T-helper 17 cell (primary cell): ENCODE results near the gene SPNS2. TPM values are rescaled to one million over a fixed set of nuclear protein-coding genes. Genes with fewer than 3 reads are reported as not detected.

Source experiments
- ATAC-seq: fragments of 150-1000 bp; cut with Tn5 transposase; 2 replicates; pipeline ENCODE4 v1.10.0; 2021; ENCODE audit warnings: mild to moderate bottlenecking, moderate library complexity
- DNase-seq, 3 donors: peaks; one replicate each; pipeline versions ENCODE4 v3.0.0 to v3.0.0-alpha.2; 2020 to 2021
- H3K9me3 ChIP-seq: one replicate; pipeline ENCODE4 v1.7.0; 2013; ENCODE audit warnings: low read length, mild to moderate bottlenecking; ENCODE audit not compliant: control insufficient read depth, poor library complexity, severe bottlenecking
- H3K27ac Mint-ChIP-seq: one replicate; pipeline ENCODE4 v1.8.0; 2022; ENCODE audit warnings: mild to moderate bottlenecking, moderate library complexity, mixed read lengths
- H3K27me3 Mint-ChIP-seq: one replicate; pipeline ENCODE4 v1.8.0; 2022; ENCODE audit warnings: mixed read lengths
- H3K36me3 Mint-ChIP-seq: one replicate; pipeline ENCODE4 v1.8.0; 2022; ENCODE audit warnings: low read depth, mixed read lengths
- H3K4me1 Mint-ChIP-seq: one replicate; pipeline ENCODE4 v1.8.0; 2022; ENCODE audit warnings: mild to moderate bottlenecking, mixed read lengths
- H3K4me3 Mint-ChIP-seq: one replicate; pipeline ENCODE4 v1.8.0; 2022; ENCODE audit warnings: mild to moderate bottlenecking, moderate library complexity, mixed read lengths
- total RNA-seq, 4 donors: library from RNA in 2 of 4; stranded (reverse) in 2 of 4; gene quantifications; one replicate each; pipeline ENCODE4 v1.2.3 and lab custom pipeline; 2022 to 2026

Gene SPNS2
- total RNA-seq, 2 donors from 2014 or later = 0.22 to 0.73 TPM

DNA sequence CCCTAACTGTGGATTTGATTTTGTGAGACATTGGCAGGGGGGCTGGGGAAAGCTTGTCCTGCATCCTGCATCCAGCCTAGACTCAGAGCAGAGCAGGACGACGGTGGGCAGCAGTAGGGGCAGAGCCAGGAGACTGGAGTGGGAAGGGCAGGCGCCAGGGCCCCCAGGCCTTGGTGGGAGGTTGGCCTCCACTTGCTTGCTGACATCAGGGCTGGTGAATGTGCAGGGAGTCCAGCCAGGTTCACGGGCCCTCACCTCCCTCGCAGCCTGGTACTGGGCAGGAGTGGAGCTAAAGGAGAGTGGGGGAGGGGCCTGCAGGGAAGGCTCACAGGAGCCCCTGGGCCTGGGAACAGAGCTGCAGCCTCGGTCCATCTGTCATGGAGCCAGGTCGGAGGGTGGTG, 83.4 kb downstream of the SPNS2 start:
- Mint-ChIP-seq H3K36me3 (peaks cover 8% of the 10 kb centered on the region), H3K27ac (no peak overlapping the region), H3K27me3 (peaks cover 52% of the 10 kb centered on the region), H3K4me3 (no peak overlapping the region), H3K4me1 (peaks cover 5% of the 10 kb centered on the region)
- no peaks in the 10 kb centered on the region for H3K9me3 ChIP-seq
- DNase-seq (no peak), ATAC-seq (no peak)

DNA sequence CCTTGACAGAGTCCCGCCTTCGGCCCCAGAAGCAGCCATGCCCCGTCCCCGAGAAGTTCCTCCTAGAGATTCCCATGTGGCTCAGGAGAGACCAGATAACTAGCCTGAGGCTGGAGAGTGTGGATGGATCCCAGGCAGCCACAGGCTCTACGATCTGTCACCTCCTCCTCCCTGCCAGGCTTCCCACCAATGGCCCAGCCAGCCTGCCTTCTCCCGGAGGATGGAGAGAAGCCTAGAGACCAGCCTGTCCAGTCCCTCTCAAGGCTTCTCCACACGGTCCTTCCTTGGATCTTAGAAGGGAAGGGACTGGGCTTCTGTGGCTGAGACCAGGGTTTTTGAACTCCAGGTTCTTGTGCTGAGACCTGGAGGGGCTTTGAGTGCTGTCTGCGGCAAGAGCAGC, 84.0 kb downstream of the SPNS2 start:
- Mint-ChIP-seq H3K4me1 (peaks cover 5% of the 10 kb centered on the region), H3K4me3 (no peak overlapping the region), H3K36me3 (peaks cover 8% of the 10 kb centered on the region), H3K27ac (no peak overlapping the region), H3K27me3 (peaks cover 52% of the 10 kb centered on the region)
- DNase-seq (no peak), ATAC-seq (no peak)
- no peaks in the 10 kb centered on the region for H3K9me3 ChIP-seq

DNA sequence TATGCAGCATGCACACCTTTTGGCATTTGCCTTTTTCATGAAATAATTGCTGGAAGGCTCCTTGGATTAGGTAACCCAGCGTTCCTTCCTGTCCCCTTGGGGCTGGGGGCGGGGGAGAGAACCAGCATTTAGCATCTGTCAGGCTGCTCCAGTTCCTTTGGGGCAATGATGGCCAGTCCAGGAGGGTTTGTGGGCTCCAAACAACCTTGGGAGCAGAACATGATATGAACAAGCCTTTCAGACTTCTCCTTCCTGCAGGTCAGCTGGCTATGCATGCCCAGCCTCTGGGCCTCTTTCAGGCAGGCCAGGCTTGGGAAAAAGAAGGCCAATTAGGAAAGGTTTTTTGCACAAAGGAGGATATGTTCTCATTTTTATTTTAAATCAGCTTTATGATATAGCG, 84.5 kb downstream of the SPNS2 start:
- Mint-ChIP-seq H3K36me3 (peaks cover 8% of the 10 kb centered on the region), H3K4me3 (peak overlapping the region; percentile 87), H3K27ac (no peak overlapping the region), H3K4me1 (peaks cover 5% of the 10 kb centered on the region), H3K27me3 (peaks cover 53% of the 10 kb centered on the region)
- DNase-seq (no peak), ATAC-seq (no peak)
- H3K9me3 ChIP-seq = no peaks in the 10 kb centered on the region

DNA sequence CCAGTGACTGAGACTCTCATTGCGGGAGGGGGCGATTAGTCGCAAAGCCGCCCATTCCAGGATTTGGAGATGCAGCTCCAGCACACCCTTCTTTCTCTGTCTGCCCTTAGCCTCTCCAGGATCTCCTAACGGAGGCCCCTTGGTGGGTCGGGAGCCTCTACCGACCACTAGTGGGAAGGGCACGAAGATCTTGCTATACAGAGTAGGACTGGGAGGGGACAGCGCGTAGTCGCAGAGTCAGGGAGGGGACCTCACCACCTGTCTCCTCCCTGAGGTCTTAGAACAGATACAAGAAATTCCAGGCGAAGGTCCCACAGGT, 85.1 kb downstream of the SPNS2 start:
- Mint-ChIP-seq H3K4me3 (peak overlapping the region; percentile 87), H3K27ac (no peak overlapping the region), H3K36me3 (peaks cover 8% of the 10 kb centered on the region), H3K4me1 (peaks cover 5% of the 10 kb centered on the region), H3K27me3 (peaks cover 58% of the 10 kb centered on the region)
- no peaks in the 10 kb centered on the region for H3K9me3 ChIP-seq
- ATAC-seq (peak; percentile 76), DNase-seq (no peak)

DNA sequence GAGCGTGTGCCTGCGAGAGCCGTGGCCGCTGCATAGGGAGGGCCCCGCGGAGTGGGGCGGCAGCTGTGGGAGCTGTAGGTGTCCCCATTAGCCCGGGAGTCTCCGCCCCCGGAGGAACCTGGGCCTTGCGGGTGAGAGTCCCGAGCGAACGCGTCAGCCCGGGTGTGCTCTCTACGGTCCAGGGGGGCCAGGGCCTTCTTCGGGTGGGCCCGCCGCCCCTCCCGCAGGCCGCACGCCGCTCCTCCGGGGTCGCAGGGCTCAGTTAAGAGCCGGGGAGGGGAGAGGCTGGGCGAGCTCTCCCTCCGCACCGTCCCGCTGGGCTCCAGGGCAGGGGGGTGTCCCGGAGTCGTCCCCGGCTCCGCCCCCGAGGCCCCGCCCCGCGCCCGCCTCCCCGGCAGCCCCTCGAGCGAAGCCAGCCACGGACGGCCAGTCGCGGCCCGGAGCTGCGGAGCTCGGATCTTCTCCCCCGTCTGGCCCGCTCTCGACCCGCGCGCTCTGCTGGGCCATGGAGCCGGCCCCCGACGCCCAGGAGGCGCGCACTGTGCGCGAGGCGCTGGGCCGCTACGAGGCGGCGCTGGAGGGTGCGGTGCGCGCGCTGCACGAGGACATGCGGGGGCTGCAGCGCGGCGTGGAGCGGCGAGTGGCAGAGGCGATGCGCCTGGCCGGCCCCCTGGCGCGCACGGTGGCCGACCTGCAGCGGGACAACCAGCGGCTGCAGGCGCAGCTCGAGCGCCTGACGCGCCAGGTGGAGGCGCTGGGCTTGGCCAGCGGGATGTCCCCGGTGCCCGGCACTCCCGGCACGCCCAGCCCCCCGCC, 85.6 kb downstream of the SPNS2 start, which contains the start of gene SMTNL2:
Gene SMTNL2, plus strand, starts transcription at position 429 of the 816 bp plus-strand sequence. Its CDS starts 77 bp downstream, at position 506.
- Mint-ChIP-seq H3K36me3 (peaks cover 8% of the 10 kb centered on the region), H3K27me3 (peaks cover 60% of the 10 kb centered on the region), H3K4me3 (peak within 1 kb of the TSS; percentile 87), H3K27ac (no peak within 1 kb of the TSS), H3K4me1 (peaks cover 5% of the 10 kb centered on the region)
- no peaks in the 10 kb centered on the region for H3K9me3 ChIP-seq
- no peak for DNase-seq
- peak; percentile 61 for ATAC-seq

DNA sequence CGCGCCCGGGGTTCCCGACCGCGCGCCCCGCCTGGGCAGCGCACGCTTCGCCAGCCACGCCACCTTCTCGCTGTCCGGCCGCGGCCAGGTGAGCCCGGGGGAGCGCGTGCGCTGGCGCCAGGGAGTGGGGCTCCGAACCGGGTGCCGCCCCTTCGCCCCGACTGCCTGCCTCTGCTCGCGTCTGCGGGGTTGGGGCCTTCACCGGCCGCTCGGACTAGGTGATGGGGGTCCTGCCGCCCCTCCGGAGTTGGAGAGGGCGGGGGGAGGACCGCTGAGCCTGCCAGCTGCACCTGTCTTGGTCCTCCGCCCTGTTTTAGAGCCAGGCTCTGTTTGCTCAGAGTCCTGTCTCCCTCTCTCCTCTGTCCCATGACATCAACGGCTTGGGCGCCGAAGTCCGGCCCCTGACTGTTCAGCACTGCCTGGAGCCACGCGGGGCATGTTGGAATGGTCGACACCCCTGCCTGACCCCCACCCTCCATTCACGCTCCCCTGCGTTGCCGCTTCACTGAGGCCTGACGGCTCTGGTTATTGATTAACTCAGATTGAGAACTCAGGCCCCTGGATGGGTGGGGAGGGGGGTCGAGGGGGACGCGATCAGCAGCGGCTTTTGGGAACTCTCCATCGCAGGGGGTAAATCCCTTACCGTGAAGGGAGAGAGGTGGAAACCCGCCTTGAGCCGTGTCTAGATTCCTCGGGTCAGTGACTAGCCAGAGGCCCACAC, 86.4 kb downstream of the SPNS2 start:
- H3K4me3 Mint-ChIP-seq = peak overlapping the region; percentile 63
- ATAC-seq = no peak
- peaks cover 61% of the 10 kb centered on the region for H3K27me3 Mint-ChIP-seq

DNA sequence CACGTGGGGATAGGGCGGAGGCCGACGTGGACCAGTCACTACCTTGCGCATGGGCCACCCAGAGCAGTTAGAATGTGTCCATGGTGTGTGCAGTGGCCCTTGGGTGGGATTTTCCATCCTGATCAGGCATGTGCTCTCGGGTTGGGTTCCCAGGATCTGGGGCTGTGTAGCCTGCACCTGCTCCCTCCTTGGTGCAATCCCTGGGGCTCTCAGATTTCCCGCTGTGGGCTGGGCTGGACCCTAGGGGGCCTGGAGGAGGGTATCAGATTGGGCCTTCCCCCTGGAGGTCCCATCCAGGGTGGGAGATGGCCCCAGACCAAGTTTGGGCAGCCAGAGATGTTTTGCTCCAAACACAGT, 86.9 kb downstream of the SPNS2 start:
- no peak for DNase-seq
- no peaks in the 10 kb centered on the region for H3K9me3 ChIP-seq
- Mint-ChIP-seq H3K27ac (no peak overlapping the region), H3K27me3 (peaks cover 67% of the 10 kb centered on the region), H3K4me3 (peak overlapping the region; percentile 63), H3K36me3 (peaks cover 8% of the 10 kb centered on the region), H3K4me1 (peaks cover 8% of the 10 kb centered on the region)
- ATAC-seq = no peak

More for the DNA sequence above, 86.4 kb downstream of the SPNS2 start:
- peaks cover 8% of the 10 kb centered on the region for H3K36me3 Mint-ChIP-seq
- H3K9me3 ChIP-seq = no peaks in the 10 kb centered on the region
- no peak overlapping the region for H3K27ac Mint-ChIP-seq
- DNase-seq = no peak
- peaks cover 5% of the 10 kb centered on the region for H3K4me1 Mint-ChIP-seq

DNA sequence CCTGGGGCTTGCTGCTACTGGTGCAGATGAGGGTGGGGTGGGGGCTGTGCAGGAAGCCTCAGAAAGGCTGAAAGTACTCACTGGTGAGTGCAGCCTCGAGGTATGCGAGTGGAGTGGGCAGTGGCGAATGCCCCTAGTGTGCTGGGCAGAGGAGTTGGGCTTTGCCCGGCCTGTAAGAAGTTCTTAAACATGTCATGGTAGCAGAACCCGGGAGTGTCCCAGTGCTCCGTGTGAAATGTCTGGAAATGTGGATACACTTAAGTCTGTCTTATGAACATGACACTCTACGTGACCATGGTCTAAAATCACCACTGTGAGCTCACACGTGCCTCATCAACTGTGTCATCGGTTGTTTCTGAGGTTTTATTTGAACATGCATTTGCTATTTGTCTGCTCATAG, 87.4 kb downstream of the SPNS2 start:
- no peaks in the 10 kb centered on the region for H3K9me3 ChIP-seq
- ATAC-seq = no peak
- H3K4me3 Mint-ChIP-seq = no peak overlapping the region
- H3K27ac Mint-ChIP-seq = peak overlapping the region; percentile 87
- peaks cover 68% of the 10 kb centered on the region for H3K27me3 Mint-ChIP-seq
- DNase-seq = no peak
- peaks cover 9% of the 10 kb centered on the region for H3K4me1 Mint-ChIP-seq
- H3K36me3 Mint-ChIP-seq = peaks cover 7% of the 10 kb centered on the region

DNA sequence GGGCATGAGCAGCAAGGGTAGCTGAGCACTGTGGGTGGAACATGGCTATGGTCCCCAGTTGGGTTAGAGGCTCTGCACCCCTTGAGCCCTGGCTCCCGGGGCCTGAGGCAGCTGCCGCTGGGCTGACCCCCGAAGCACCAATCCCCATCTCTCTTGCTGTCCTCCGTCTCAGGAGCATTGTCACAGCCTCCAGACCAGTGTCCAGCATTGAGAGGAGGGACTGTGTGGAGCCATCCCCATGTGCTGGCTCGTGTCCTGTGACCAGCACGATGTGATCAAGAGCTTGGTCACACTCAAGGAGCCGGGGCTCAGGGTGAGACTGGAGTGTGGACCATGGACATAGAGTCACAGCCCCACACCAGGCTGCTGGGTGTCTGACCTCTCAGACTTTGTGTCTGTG, 88.5 kb downstream of the SPNS2 start:
- Mint-ChIP-seq H3K4me1 (peaks cover 9% of the 10 kb centered on the region), H3K27me3 (peaks cover 59% of the 10 kb centered on the region), H3K27ac (no peak overlapping the region), H3K4me3 (peak overlapping the region; percentile 76), H3K36me3 (peaks cover 5% of the 10 kb centered on the region)
- no peak for ATAC-seq
- no peak for DNase-seq
- no peaks in the 10 kb centered on the region for H3K9me3 ChIP-seq

DNA sequence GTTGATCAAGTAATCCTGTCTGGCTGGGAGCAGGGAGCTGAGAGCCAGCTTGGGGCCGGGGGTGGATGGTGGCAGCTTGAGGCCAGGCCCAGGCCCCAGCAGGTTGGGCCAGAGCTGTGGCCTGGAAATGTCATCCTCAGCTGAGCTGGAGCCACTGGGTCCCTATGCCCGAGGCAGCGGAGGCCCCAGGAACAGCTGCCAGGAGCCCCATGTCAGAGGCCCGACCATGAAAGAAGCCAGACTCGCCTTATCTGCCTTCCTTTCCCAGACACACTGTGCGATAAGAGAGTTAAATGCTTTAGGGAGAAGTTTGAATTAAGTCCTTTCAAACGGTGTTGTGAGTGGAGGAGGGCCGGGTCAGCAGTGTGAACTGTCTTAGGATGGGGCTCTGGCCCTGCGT, 89.1 kb downstream of the SPNS2 start:
- DNase-seq (no peak), ATAC-seq (no peak)
- Mint-ChIP-seq H3K4me3 (no peak overlapping the region), H3K27ac (no peak overlapping the region), H3K36me3 (peaks cover 2% of the 10 kb centered on the region), H3K4me1 (peaks cover 9% of the 10 kb centered on the region), H3K27me3 (peaks cover 59% of the 10 kb centered on the region)
- H3K9me3 ChIP-seq = no peaks in the 10 kb centered on the region

DNA sequence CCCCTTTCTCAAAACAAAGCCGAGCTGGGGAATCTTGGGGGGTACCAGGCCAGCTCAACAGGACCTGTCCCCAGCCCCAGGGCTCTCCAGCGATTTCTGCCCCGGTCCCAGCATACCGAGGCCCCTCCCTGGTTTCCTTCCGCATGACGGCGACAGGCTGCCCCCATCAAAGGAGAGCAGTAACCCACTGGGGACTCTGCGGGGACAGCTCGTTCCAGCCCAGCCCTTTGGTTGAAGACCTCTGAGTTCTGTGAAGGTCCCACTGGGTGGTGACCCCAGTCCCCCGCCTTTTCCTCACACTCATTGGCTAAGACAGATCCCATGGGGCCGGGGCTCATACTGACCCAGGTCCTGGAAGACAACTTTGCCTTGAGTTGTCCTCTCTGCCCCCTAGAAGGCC, 89.7 kb downstream of the SPNS2 start:
- DNase-seq (no peak), ATAC-seq (no peak)
- Mint-ChIP-seq H3K4me3 (no peak overlapping the region), H3K27me3 (peaks cover 56% of the 10 kb centered on the region), H3K4me1 (peaks cover 9% of the 10 kb centered on the region), H3K27ac (no peak overlapping the region), H3K36me3 (peaks cover 2% of the 10 kb centered on the region)
- H3K9me3 ChIP-seq = no peaks in the 10 kb centered on the region
